Measurements from ENCODE around the gene TMEM171. TPM values are rescaled to one million over a fixed set of nuclear protein-coding genes. Genes with fewer than 3 reads are reported as not detected.
A peak's percentile ranks its signal among the peaks of the same experiment; 100 is the strongest.

TMEM171 gene
- polyA plus RNA-seq, 1 donor (not counting 4 experiments of a cell fraction or from before 2014, with no cell fraction given) = 8.7 TPM

DNA sequence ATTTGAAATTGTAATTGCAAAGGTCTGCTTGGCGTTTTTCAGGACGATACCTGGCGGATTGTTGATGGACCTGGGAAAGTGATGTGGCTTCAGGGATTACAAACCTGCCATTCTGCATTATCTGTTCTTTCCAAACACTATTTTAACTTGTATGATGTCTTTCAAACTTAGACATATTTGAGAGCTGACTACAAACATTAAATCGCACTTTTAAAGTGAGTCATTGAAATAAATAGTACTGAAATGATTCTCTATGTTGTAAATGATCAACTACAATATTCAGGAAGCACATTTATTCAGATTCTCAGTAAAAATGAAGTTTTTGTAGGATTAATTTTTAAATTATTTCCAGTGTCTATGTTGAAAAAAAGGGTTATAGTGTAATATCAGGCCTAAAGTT lies 32.3 kb upstream of the TMEM171 start:
- DNase-seq (ENCODE audit: low read depth, low spot score) (no peak), FAIRE-seq (peak; percentile 32)

DNA sequence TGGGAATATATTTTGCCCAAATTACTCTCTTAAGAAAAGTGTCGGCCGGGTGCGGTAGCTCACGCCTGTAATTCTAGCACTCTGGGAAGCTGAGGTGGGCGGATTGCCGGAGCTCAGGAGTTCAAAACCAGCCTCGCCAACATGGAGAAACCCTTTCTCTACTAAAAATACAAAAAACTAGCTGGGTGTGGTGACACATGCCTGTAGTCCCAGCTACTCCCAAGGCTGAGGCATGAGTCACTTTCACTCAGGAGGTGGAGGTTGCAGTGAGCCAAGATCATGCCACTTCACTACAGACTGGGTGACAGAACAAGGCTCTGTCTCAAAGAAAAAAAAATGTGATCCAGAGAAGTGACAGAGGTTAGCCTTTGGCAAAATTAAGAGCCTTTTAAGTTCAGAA lies 26.4 kb upstream of the TMEM171 start:
- dilution Hi-C loops (cut with MboI; ENCODE audit: extremely low pct_ligation_motif_present, low sequenced_read_pairs) = no loop called here
- TF ChIP-seq, protein P1, sequence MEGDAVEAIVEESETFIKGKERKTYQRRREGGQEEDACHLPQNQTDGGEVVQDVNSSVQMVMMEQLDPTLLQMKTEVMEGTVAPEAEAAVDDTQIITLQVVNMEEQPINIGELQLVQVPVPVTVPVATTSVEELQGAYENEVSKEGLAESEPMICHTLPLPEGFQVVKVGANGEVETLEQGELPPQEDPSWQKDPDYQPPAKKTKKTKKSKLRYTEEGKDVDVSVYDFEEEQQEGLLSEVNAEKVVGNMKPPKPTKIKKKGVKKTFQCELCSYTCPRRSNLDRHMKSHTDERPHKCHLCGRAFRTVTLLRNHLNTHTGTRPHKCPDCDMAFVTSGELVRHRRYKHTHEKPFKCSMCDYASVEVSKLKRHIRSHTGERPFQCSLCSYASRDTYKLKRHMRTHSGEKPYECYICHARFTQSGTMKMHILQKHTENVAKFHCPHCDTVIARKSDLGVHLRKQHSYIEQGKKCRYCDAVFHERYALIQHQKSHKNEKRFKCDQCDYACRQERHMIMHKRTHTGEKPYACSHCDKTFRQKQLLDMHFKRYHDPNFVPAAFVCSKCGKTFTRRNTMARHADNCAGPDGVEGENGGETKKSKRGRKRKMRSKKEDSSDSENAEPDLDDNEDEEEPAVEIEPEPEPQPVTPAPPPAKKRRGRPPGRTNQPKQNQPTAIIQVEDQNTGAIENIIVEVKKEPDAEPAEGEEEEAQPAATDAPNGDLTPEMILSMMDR (optimal IDR thresholded peaks at IDR 0.05 in 1 of 3, IDR thresholded peaks at IDR 0.05 in 1 of 3, conservative IDR thresholded peaks at IDR 0.05 in 1 of 3; ENCODE audit: extremely low read depth in 1 of 3, insufficient read depth in 2 of 3, low read length in 3 of 3) = no peak
- no peak for TF ChIP-seq EZH2 (IDR thresholded peaks at IDR 0.05; ENCODE audit: low read length)
- Histone ChIP-seq H4K20me1 (ENCODE audit: control insufficient read depth, extremely low read depth, insufficient read depth, low read length) (no peaks in the 10 kb centered on the region), H3K27ac (ENCODE audit: control insufficient read depth, insufficient read depth, low read length) (peak overlapping the region; percentile 35), H3K9me3 (ENCODE audit: control insufficient read depth, low read depth, low read length) (no peaks in the 10 kb centered on the region), H3K4me3 (ENCODE audit: control insufficient read depth in 2 of 3, extremely low read depth in 1 of 3, insufficient read depth in 2 of 3, low read depth in 1 of 3, low read length in 3 of 3) (peak overlapping the region in 1 of 3 experiments; percentile 24), H3K9ac (ENCODE audit: control insufficient read depth, extremely low read depth, insufficient read depth, low read length) (no peak overlapping the region), H3K4me2 (ENCODE audit: control insufficient read depth, extremely low read depth, insufficient read depth, low read depth, low read length) (peak overlapping the region; percentile 35), H3K4me1 (ENCODE audit: control insufficient read depth, extremely low read depth, insufficient read depth, low read length) (peaks cover 10% of the 10 kb centered on the region), H3K9me1 (ENCODE audit: control insufficient read depth, extremely low read depth, insufficient read depth, low read length) (peaks cover 2% of the 10 kb centered on the region), H3K36me3 (ENCODE audit: control insufficient read depth in 2 of 2, extremely low read depth in 1 of 2, insufficient read depth in 2 of 2, low read length in 2 of 2) (no peaks in the 10 kb centered on the region), H2AFZ (ENCODE audit: control insufficient read depth, low read length) (no peak overlapping the region), H3K27me3 (ENCODE audit: control insufficient read depth, extremely low read depth, insufficient read depth, low read length) (no peaks in the 10 kb centered on the region), H3K79me2 (ENCODE audit: control insufficient read depth, insufficient read depth, low read length) (no peaks in the 10 kb centered on the region)
- DNase-seq (ENCODE audit: low read depth, low spot score) = peak; percentile 46
- peak; percentile 56 for FAIRE-seq

More for the DNA sequence above, 32.3 kb upstream of the TMEM171 start:
- Histone ChIP-seq H3K9ac (ENCODE audit: control insufficient read depth, extremely low read depth, insufficient read depth, low read length) (no peak overlapping the region), H3K4me3 (ENCODE audit: control insufficient read depth in 2 of 3, extremely low read depth in 1 of 3, insufficient read depth in 2 of 3, low read depth in 1 of 3, low read length in 3 of 3) (no peak overlapping the region), H2AFZ (ENCODE audit: control insufficient read depth, low read length) (no peak overlapping the region), H3K79me2 (ENCODE audit: control insufficient read depth, insufficient read depth, low read length) (no peaks in the 10 kb centered on the region), H3K4me1 (ENCODE audit: control insufficient read depth, extremely low read depth, insufficient read depth, low read length) (peaks cover 5% of the 10 kb centered on the region), H4K20me1 (ENCODE audit: control insufficient read depth, extremely low read depth, insufficient read depth, low read length) (no peaks in the 10 kb centered on the region), H3K36me3 (ENCODE audit: control insufficient read depth in 2 of 2, extremely low read depth in 1 of 2, insufficient read depth in 2 of 2, low read length in 2 of 2) (peaks cover 1 to 3% of the 10 kb centered on the region in 2 experiments), H3K9me1 (ENCODE audit: control insufficient read depth, extremely low read depth, insufficient read depth, low read length) (no peaks in the 10 kb centered on the region), H3K9me3 (ENCODE audit: control insufficient read depth, low read depth, low read length) (no peaks in the 10 kb centered on the region), H3K27me3 (ENCODE audit: control insufficient read depth, extremely low read depth, insufficient read depth, low read length) (no peaks in the 10 kb centered on the region), H3K4me2 (ENCODE audit: control insufficient read depth, extremely low read depth, insufficient read depth, low read depth, low read length) (no peak overlapping the region), H3K27ac (ENCODE audit: control insufficient read depth, insufficient read depth, low read length) (no peak overlapping the region)
- dilution Hi-C loops (cut with MboI; ENCODE audit: extremely low pct_ligation_motif_present, low sequenced_read_pairs) = no loop called here
- TF ChIP-seq, protein P1 (optimal IDR thresholded peaks at IDR 0.05 in 1 of 3, IDR thresholded peaks at IDR 0.05 in 1 of 3, conservative IDR thresholded peaks at IDR 0.05 in 1 of 3; ENCODE audit: extremely low read depth in 1 of 3, insufficient read depth in 2 of 3, low read length in 3 of 3) = no peak

Data from keratinocyte (primary cell).